ENCODE measurements around the gene THTPA. TPM values are rescaled to one million over a fixed set of nuclear protein-coding genes. Genes with fewer than 3 reads are reported as not detected.

THTPA gene
- total and polyA plus RNA-seq, 2 of the 13 experiments (the other 11 are each of a cell fraction or from before 2014, with no cell fraction given): 7.4 to 8.7 TPM

DNA sequence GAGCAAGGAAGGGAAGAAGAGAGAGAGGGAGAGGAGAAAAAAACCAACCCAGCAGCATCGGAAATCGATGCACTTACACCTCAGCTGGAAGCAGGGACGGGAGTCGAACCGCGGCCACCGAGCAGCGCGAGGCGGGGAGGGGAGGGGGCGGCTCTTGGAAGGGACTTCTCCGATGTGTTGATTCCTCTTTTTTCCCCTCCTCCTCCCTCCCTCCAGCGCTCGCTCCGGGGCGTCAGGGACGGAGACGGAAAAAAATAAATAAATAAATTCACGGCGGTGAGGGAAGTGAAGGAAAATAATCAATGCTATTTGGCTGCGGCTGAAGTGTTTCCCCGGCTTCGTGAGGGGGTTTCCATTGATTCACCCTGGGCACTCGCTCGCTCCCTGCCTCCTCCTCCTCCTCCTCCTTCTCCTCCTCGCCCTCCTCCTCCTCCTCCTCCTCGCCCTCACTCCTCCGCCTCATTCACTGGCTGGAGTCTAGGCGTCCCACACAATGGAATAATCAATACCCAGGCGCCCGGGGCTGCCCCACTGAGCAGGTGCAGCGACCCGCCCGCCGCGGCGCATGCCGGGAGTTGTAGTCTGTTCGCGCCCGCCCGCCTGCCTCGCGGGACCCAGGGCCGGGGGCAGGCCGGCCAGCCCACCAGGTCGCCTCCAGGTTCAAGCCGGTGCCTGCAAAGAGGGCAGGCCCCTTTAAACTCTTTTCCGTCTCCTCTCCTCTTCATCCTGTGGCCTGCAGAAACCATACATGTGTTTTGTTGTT lies 4.6 kb upstream of the THTPA start, which contains the start of gene ZFHX2 (continued):
- TF ChIP-seq ZMYM4 (CRISPR knock-in tag; IDR thresholded peaks at IDR 0.05): peak; percentile 73
- peak; percentile 84 for TF ChIP-seq REL (CRISPR knock-in tag; conservative IDR thresholded peaks at IDR 0.05)
- TF ChIP-seq AGO1 (IDR thresholded peaks at IDR 0.05; ENCODE audit: low read depth, low read length, poor library complexity, severe bottlenecking): peak; percentile 79
- TF ChIP-seq SP4 (CRISPR knock-in tag; IDR thresholded peaks at IDR 0.05): peak; percentile 74
- TF ChIP-seq, protein P1, sequence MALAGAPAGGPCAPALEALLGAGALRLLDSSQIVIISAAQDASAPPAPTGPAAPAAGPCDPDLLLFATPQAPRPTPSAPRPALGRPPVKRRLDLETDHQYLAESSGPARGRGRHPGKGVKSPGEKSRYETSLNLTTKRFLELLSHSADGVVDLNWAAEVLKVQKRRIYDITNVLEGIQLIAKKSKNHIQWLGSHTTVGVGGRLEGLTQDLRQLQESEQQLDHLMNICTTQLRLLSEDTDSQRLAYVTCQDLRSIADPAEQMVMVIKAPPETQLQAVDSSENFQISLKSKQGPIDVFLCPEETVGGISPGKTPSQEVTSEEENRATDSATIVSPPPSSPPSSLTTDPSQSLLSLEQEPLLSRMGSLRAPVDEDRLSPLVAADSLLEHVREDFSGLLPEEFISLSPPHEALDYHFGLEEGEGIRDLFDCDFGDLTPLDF (CRISPR knock-in tag; IDR thresholded peaks at IDR 0.05): peak; percentile 77
- TF ChIP-seq ZBTB21 (CRISPR knock-in tag; IDR thresholded peaks at IDR 0.05): 0 out of 2 replicates have a peak, but pooled peaks have one; percentile 30
- TF ChIP-seq ADNP (CRISPR knock-in tag; IDR thresholded peaks at IDR 0.05): no peak
- no peak for TF ChIP-seq RFX1 (IDR thresholded peaks at IDR 0.05)
- TF ChIP-seq TAF15 (IDR thresholded peaks at IDR 0.05; ENCODE audit: low read depth, low read length, poor library complexity, severe bottlenecking): no peak
- TF ChIP-seq ZNF670 (CRISPR knock-in tag; IDR thresholded peaks at IDR 0.05; ENCODE audit: borderline replicate concordance): peak; percentile 85
- peak; percentile 53; the same call in 1 of the 2 replicates for TF ChIP-seq MED13 (CRISPR knock-in tag; IDR thresholded peaks at IDR 0.05)
- TF ChIP-seq ZNF850 (CRISPR knock-in tag; conservative IDR thresholded peaks at IDR 0.05): 0 out of 2 replicates have a peak, but pooled peaks have one; percentile 27
- TF ChIP-seq ZNF142 (CRISPR knock-in tag; IDR thresholded peaks at IDR 0.05): peak; percentile 98
- peak; percentile 89 for TF ChIP-seq MEF2D (CRISPR knock-in tag; IDR thresholded peaks at IDR 0.05)
- TF ChIP-seq TCF7L2 (IDR thresholded peaks at IDR 0.05; ENCODE audit: low read depth, low read length): no peak
- TF ChIP-seq ZKSCAN8 (CRISPR knock-in tag; IDR thresholded peaks at IDR 0.05; ENCODE audit: borderline replicate concordance): peak; percentile 48; the same call in 1 of the 2 replicates
- no peak for TF ChIP-seq PREB (CRISPR knock-in tag; IDR thresholded peaks at IDR 0.05)
- peak; percentile 97 for TF ChIP-seq ZNF724P (CRISPR knock-in tag; IDR thresholded peaks at IDR 0.05; ENCODE audit: borderline replicate concordance)
- TF ChIP-seq TMF1 (CRISPR knock-in tag; IDR thresholded peaks at IDR 0.05; ENCODE audit: low read depth): 0 out of 2 replicates have a peak, but pooled peaks have one; percentile 24
- TF ChIP-seq ZNF598 (CRISPR knock-in tag; IDR thresholded peaks at IDR 0.05; ENCODE audit: borderline replicate concordance): peak; percentile 66; the same call in 1 of the 2 replicates
- TF ChIP-seq GATAD1 (CRISPR knock-in tag; IDR thresholded peaks at IDR 0.05): peak; percentile 83
- TF ChIP-seq GZF1 (CRISPR knock-in tag; IDR thresholded peaks at IDR 0.05): peak; percentile 69; the same call in 1 of the 2 replicates
- TF ChIP-seq ZNF17 (CRISPR knock-in tag; IDR thresholded peaks at IDR 0.05): no peak

Data from HepG2 (cell line).